PC-3 (cell line): ENCODE data around the gene MARS2. TPM values are rescaled to one million over a fixed set of nuclear protein-coding genes. Genes with fewer than 3 reads are reported as not detected.

Experiments
- ATAC-seq: fragments of 200-7000 bp; cut with Tn5 transposase; 2 replicates; pipeline ENCODE4 v1.9.1; 2020; ENCODE audit warnings: mild to moderate bottlenecking, moderate library complexity
- BruUV-seq: library from RNA; stranded (reverse); fragments of 400-500 nt; replicated peaks from 2 replicates; lab custom pipeline; 2021; lab: Mats Ljungman, UMichigan
- CTCF ChIA-PET: fragments of 300-600 bp; sonication (Branson Sonifier 250); formaldehyde crosslinking; loops from one replicate; lab custom pipeline; 2022; ENCODE audit warnings: antibody characterized with exemption; lab: Charles Lee
- POLR2A ChIA-PET: fragments of 300-600 bp; sonication (Branson Sonifier 250); formaldehyde crosslinking; loops from one replicate; lab custom pipeline; 2022; ENCODE audit warnings: antibody characterized with exemption; ENCODE audit not compliant: unreplicated experiment; lab: Charles Lee
- DNase-seq: peaks from one replicate; pipeline ENCODE4 v3.0.0-alpha.2; 2015
- H2AFZ ChIP-seq: fragments of 300-600 bp; sonication (generic); 2 replicates; pipeline ENCODE4 v1.6.0; 2016; ENCODE audit warnings: antibody characterized with exemption, low read length
- H3F3A ChIP-seq: fragments of 300-600 bp; sonication (generic); one replicate; pipeline ENCODE4 v1.6.0; 2017; ENCODE audit warnings: antibody characterized with exemption, low read length, control low read depth, mild to moderate bottlenecking; ENCODE audit not compliant: unreplicated experiment
- H3K27ac ChIP-seq: fragments of 300-600 bp; sonication (generic); 2 replicates; pipeline ENCODE4 v1.5.1; 2016; ENCODE audit warnings: mild to moderate bottlenecking, low read length
- H3K27me3 ChIP-seq: fragments of 300-600 bp; sonication (generic); 2 replicates; pipeline ENCODE4 v1.6.1; 2016; ENCODE audit warnings: low read length, mixed read lengths
- H3K36me3 ChIP-seq: fragments of 300-600 bp; sonication (generic); 2 replicates; pipeline ENCODE4 v1.6.1; 2016; ENCODE audit warnings: low read depth, mixed run types, low read length, mixed read lengths
- H3K4me1 ChIP-seq: fragments of 300-600 bp; sonication (generic); 2 replicates; pipeline ENCODE4 v1.5.1; 2016; ENCODE audit warnings: low read length; ENCODE audit not compliant: insufficient read depth
- H3K4me2 ChIP-seq: fragments of 300-600 bp; sonication (generic); 2 replicates; pipeline ENCODE4 v1.6.0; 2016; ENCODE audit warnings: low read length
- H3K4me3 ChIP-seq: fragments of 300-600 bp; sonication (generic); 2 replicates; pipeline ENCODE4 v1.5.1; 2016; ENCODE audit warnings: mild to moderate bottlenecking, low read length, mixed read lengths
- H3K79me2 ChIP-seq: fragments of 300-600 bp; sonication (generic); 2 replicates; pipeline ENCODE4 v1.6.1; 2017; ENCODE audit warnings: low read length, mixed read lengths
- H3K9ac ChIP-seq: fragments of 300-600 bp; sonication (generic); 2 replicates; pipeline ENCODE4 v1.6.0; 2016; ENCODE audit warnings: mild to moderate bottlenecking, low read length
- H3K9me2 ChIP-seq: fragments of 300-600 bp; sonication (generic); replicated peaks from 2 replicates; pipeline ENCODE4 v1.6.1; 2016; ENCODE audit warnings: mixed run types, low read length, mixed read lengths
- H3K9me3 ChIP-seq: fragments of 300-600 bp; sonication (generic); 2 replicates; pipeline ENCODE4 v1.6.1; 2016; ENCODE audit warnings: low read length, mixed read lengths
- H4K20me1 ChIP-seq: fragments of 300-600 bp; sonication (generic); 2 replicates; pipeline ENCODE4 v1.6.1; 2016; ENCODE audit warnings: low read length, mixed read lengths
- EZH2 ChIP-seq: fragments of 300-600 bp; sonication (generic); IDR thresholded peaks from one replicate; pipeline ENCODE4 v1.6.1; 2017; ENCODE audit warnings: antibody characterized with exemption, mild to moderate bottlenecking, low read length; ENCODE audit not compliant: unreplicated experiment
- EZH2phosphoT487 ChIP-seq: fragments of 300-600 bp; sonication (generic); IDR thresholded peaks from 2 replicates; pipeline ENCODE4 v1.6.1; 2018; ENCODE audit warnings: mild to moderate bottlenecking, antibody characterized with exemption, low read length, borderline replicate concordance
- intact Hi-C: fragments of 100-400 bp; cut with micrococcal nuclease; formaldehyde crosslinking; loops from 2 replicates; pipeline ENCODE4 v1.9.0; 2023
- total RNA-seq: library from RNA; depleted of rRNA; stranded (reverse); fragments of >200 nt; gene quantifications from 2 replicates; pipeline ENCODE4 v1.2.3, GENCODE V29; 2014; rRNA removed
- TF ChIP-seq, protein P1 (sequence below): fragments of 300-600 bp; sonication (generic); conservative IDR thresholded peaks from 2 replicates; pipeline ENCODE4 v1.5.1; 2017; ENCODE audit warnings: antibody characterized with exemption, low read depth, mild to moderate bottlenecking, low read length

Gene MARS2
- total RNA-seq, 1 experiment from 2014 or later = 8.3 TPM

- no peaks in the 10 kb centered on the region for H3K36me3 ChIP-seq
- POLR2A ChIA-PET = no interaction called here
- no TSS peak for BruUV-seq
These were observed 35.0 kb downstream of the MARS2 start for GRCh38 chr2:197740200-197740599.

More at GRCh38 chr2:197740200-197740599, 35.0 kb downstream of the MARS2 start:
- H3K27ac ChIP-seq = no peak overlapping the region
- CTCF ChIA-PET = no interaction called here
- no peak overlapping the region for H3K4me3 ChIP-seq
- H3F3A ChIP-seq = no peaks in the 10 kb centered on the region
- intact Hi-C loops = no loop called here
- H4K20me1 ChIP-seq = no peaks in the 10 kb centered on the region
- H3K4me2 ChIP-seq = no peak overlapping the region
- H3K4me1 ChIP-seq = no peaks in the 10 kb centered on the region
- ATAC-seq = no peak
- no peaks in the 10 kb centered on the region for H3K27me3 ChIP-seq
- no peaks in the 10 kb centered on the region for H3K79me2 ChIP-seq
- no peaks in the 10 kb centered on the region for H3K9me2 ChIP-seq
- DNase-seq = no peak
- TF ChIP-seq, protein P1, sequence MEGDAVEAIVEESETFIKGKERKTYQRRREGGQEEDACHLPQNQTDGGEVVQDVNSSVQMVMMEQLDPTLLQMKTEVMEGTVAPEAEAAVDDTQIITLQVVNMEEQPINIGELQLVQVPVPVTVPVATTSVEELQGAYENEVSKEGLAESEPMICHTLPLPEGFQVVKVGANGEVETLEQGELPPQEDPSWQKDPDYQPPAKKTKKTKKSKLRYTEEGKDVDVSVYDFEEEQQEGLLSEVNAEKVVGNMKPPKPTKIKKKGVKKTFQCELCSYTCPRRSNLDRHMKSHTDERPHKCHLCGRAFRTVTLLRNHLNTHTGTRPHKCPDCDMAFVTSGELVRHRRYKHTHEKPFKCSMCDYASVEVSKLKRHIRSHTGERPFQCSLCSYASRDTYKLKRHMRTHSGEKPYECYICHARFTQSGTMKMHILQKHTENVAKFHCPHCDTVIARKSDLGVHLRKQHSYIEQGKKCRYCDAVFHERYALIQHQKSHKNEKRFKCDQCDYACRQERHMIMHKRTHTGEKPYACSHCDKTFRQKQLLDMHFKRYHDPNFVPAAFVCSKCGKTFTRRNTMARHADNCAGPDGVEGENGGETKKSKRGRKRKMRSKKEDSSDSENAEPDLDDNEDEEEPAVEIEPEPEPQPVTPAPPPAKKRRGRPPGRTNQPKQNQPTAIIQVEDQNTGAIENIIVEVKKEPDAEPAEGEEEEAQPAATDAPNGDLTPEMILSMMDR = no peak
- TF ChIP-seq EZH2 (no peak), EZH2phosphoT487 (no peak)
- H3K9ac ChIP-seq = no peak overlapping the region
- no peak overlapping the region for H2AFZ ChIP-seq
- no peaks in the 10 kb centered on the region for H3K9me3 ChIP-seq

Other genes with a start within 250 kb of the MARS2 start
- gene HSPD1, start 205.5 kb upstream of the MARS2 start, total RNA-seq = 396 and 410 TPM in 2 replicates
- gene HSPE1, start 205.0 kb upstream of the MARS2 start, total RNA-seq = 266 and 321 TPM in 2 replicates
- gene MOB4, start 189.3 kb upstream of the MARS2 start, total RNA-seq = 16.8 and 24.9 TPM in 2 replicates
- 0.07 TPM in 1 of 2 replicates, not detected in the other for gene RFTN2, start 29.8 kb upstream of the MARS2 start, total RNA-seq
- gene BOLL, start 80.0 kb downstream of the MARS2 start, total RNA-seq = not detected in 2 replicates
- gene PLCL1, start 99.2 kb downstream of the MARS2 start, total RNA-seq = not detected in 2 replicates